ENCODE data around the gene ZNF511. TPM values are rescaled to one million over a fixed set of nuclear protein-coding genes. Genes with fewer than 3 reads are reported as not detected.

ZNF511 gene
- total and polyA plus RNA-seq, 5 experiments from 2014 or later, result 38.0 to 80.4 (median 75.9) TPM

GRCh38 chr10:133346413-133346812 is 37.7 kb downstream of the ZNF511 start:
- no peak for ATAC-seq
- Mint-ChIP-seq H3K9me3 (peaks cover 0 to 2% (median 0%) of the 10 kb centered on the region in 9 donors), H3K27me3 (peaks cover 23 to 55% (median 27%) of the 10 kb centered on the region in 5 donors), H3K36me3 (no peaks in the 10 kb centered on the region), H3K4me1 (peaks cover 0 to 24% (median 3%) of the 10 kb centered on the region in 4 donors), H3K27ac (peak overlapping the region in 2 of 10 donors; percentile 38 to 71), H3K4me3 (peak overlapping the region in 1 of 10 donors; percentile 34)
- no peak for DNase-seq
- POLR2A ChIA-PET, result interaction anchor here (0.7 kb wide), 1 partner anchor 43 kb away, joined by 3 read pairs; no protein-coding TSS in a partner anchor

GRCh38 chr10:133347710-133348517 is 39.2 kb downstream of the ZNF511 start:
- DNase-seq (no peak), ATAC-seq (no peak)
- POLR2A ChIA-PET, result interaction anchor here (0.6 kb wide), 1 partner anchor 532 kb away, joined by 4 read pairs; no protein-coding TSS in a partner anchor
- H3K4me1 Mint-ChIP-seq, result peaks cover 0 to 24% (median 3%) of the 10 kb centered on the region in 4 donors
- H3K36me3 Mint-ChIP-seq, result no peaks in the 10 kb centered on the region
- H3K27me3 Mint-ChIP-seq, result peaks cover 18 to 48% (median 21%) of the 10 kb centered on the region in 5 donors
- peaks cover 0 to 2% (median 0%) of the 10 kb centered on the region in 9 donors for H3K9me3 Mint-ChIP-seq
- no peak overlapping the region for H3K27ac Mint-ChIP-seq
- no peak overlapping the region for H3K4me3 Mint-ChIP-seq

GRCh38 chr10:133349160-133349568 is 40.5 kb downstream of the ZNF511 start:
- no peak for DNase-seq
- POLR2A ChIA-PET, result no interaction called here
- no peak for ATAC-seq
- Mint-ChIP-seq H3K4me1 (peaks cover 0 to 21% (median 3%) of the 10 kb centered on the region in 4 donors), H3K27ac (peak overlapping the region in 1 of 10 donors; percentile 2), H3K27me3 (peaks cover 13 to 35% (median 14%) of the 10 kb centered on the region in 5 donors), H3K4me3 (no peak overlapping the region), H3K9me3 (peaks cover 0 to 2% (median 0%) of the 10 kb centered on the region in 9 donors), H3K36me3 (no peaks in the 10 kb centered on the region)

- H3K4me1 Mint-ChIP-seq, result peaks cover 0 to 21% (median 3%) of the 10 kb centered on the region in 4 donors
- H3K9me3 Mint-ChIP-seq, result peaks cover 0 to 2% (median 0%) of the 10 kb centered on the region in 9 donors
- ATAC-seq (no peak), DNase-seq (no peak)
- H3K4me3 Mint-ChIP-seq, result no peak overlapping the region
- no peaks in the 10 kb centered on the region for H3K36me3 Mint-ChIP-seq
- H3K27me3 Mint-ChIP-seq, result peaks cover 11 to 31% (median 13%) of the 10 kb centered on the region in 5 donors
- POLR2A ChIA-PET, result no interaction called here
- H3K27ac Mint-ChIP-seq, result no peak overlapping the region
Measured at GRCh38 chr10:133349577-133350011, 40.9 kb downstream of the ZNF511 start.

GRCh38 chr10:133350283-133350949 is 41.7 kb downstream of the ZNF511 start:
- Mint-ChIP-seq H3K36me3 (no peaks in the 10 kb centered on the region), H3K4me1 (peaks cover 0 to 21% (median 3%) of the 10 kb centered on the region in 4 donors), H3K27me3 (peaks cover 6 to 23% (median 10%) of the 10 kb centered on the region in 5 donors), H3K27ac (no peak overlapping the region), H3K9me3 (peaks cover 0 to 1% (median 0%) of the 10 kb centered on the region in 9 donors), H3K4me3 (no peak overlapping the region)
- POLR2A ChIA-PET, result no interaction called here
- DNase-seq, result no peak
- ATAC-seq, result no peak

- Mint-ChIP-seq H3K27me3 (peaks cover 3 to 17% (median 5%) of the 10 kb centered on the region in 5 donors), H3K4me1 (peaks cover 2 to 17% (median 3%) of the 10 kb centered on the region in 4 donors), H3K4me3 (no peak overlapping the region), H3K27ac (no peak overlapping the region), H3K36me3 (no peaks in the 10 kb centered on the region), H3K9me3 (no peaks in the 10 kb centered on the region)
- no peak for DNase-seq
- ATAC-seq, result no peak
- POLR2A ChIA-PET, result no interaction called here
Measured at GRCh38 chr10:133350950-133351329, 42.2 kb downstream of the ZNF511 start.

GRCh38 chr10:133351408-133352318 is 42.9 kb downstream of the ZNF511 start:
- H3K27ac Mint-ChIP-seq, result no peak overlapping the region
- H3K4me3 Mint-ChIP-seq, result no peak overlapping the region
- peaks cover 5 to 16% (median 7%) of the 10 kb centered on the region in 4 donors for H3K4me1 Mint-ChIP-seq
- no peaks in the 10 kb centered on the region for H3K9me3 Mint-ChIP-seq
- DNase-seq (no peak), ATAC-seq (no peak)
- POLR2A ChIA-PET, result interaction anchor here (1.0 kb wide), 1 partner anchor 8 kb away, joined by 12 read pairs; no protein-coding TSS in a partner anchor
- H3K36me3 Mint-ChIP-seq, result no peaks in the 10 kb centered on the region
- peaks cover 3 to 10% (median 5%) of the 10 kb centered on the region in 5 donors for H3K27me3 Mint-ChIP-seq

- no peak for DNase-seq
- H3K27me3 Mint-ChIP-seq, result peaks cover 3 to 9% (median 5%) of the 10 kb centered on the region in 5 donors
- peak overlapping the region in 1 of 10 donors; percentile 60 for H3K27ac Mint-ChIP-seq
- no peaks in the 10 kb centered on the region for H3K36me3 Mint-ChIP-seq
- H3K4me1 Mint-ChIP-seq, result peaks cover 5 to 15% (median 7%) of the 10 kb centered on the region in 4 donors
- POLR2A ChIA-PET, result interaction anchor here (1.0 kb wide), 1 partner anchor 9 kb away, joined by 12 read pairs; no protein-coding TSS in a partner anchor
- H3K4me3 Mint-ChIP-seq, result no peak overlapping the region
- ATAC-seq, result no peak
- no peaks in the 10 kb centered on the region for H3K9me3 Mint-ChIP-seq
Measured at GRCh38 chr10:133353202-133353959, 44.7 kb downstream of the ZNF511 start.

- Mint-ChIP-seq H3K4me3 (no peak overlapping the region), H3K27ac (no peak overlapping the region)
Measured at GRCh38 chr10:133353988-133354605, 45.4 kb downstream of the ZNF511 start.

GRCh38 chr10:133354672-133355240 is 46.0 kb downstream of the ZNF511 start:
- POLR2A ChIA-PET, result interaction anchor here (1.0 kb wide), 1 partner anchor 24 kb away, joined by 3 read pairs; the partner anchor contains the start of gene PAOX
- no peak for DNase-seq
- Mint-ChIP-seq H3K4me3 (no peak overlapping the region), H3K27me3 (no peaks in the 10 kb centered on the region), H3K9me3 (no peaks in the 10 kb centered on the region), H3K27ac (no peak overlapping the region), H3K4me1 (peaks cover 3 to 10% (median 5%) of the 10 kb centered on the region in 4 donors), H3K36me3 (no peaks in the 10 kb centered on the region)
- no peak for ATAC-seq

More at GRCh38 chr10:133353988-133354605, 45.4 kb downstream of the ZNF511 start:
- Mint-ChIP-seq H3K4me1 (peaks cover 5 to 13% (median 6%) of the 10 kb centered on the region in 4 donors), H3K27me3 (peaks cover 2 to 6% (median 3%) of the 10 kb centered on the region in 5 donors), H3K9me3 (no peaks in the 10 kb centered on the region), H3K36me3 (no peaks in the 10 kb centered on the region)
- ATAC-seq (no peak), DNase-seq (no peak)
- POLR2A ChIA-PET, result no interaction called here

GRCh38 chr10:133355266-133355665 is 46.6 kb downstream of the ZNF511 start:
- Mint-ChIP-seq H3K36me3 (no peaks in the 10 kb centered on the region), H3K27me3 (no peaks in the 10 kb centered on the region), H3K4me3 (peak overlapping the region in 1 of 10 donors; percentile 22), H3K27ac (no peak overlapping the region), H3K9me3 (no peaks in the 10 kb centered on the region), H3K4me1 (peaks cover 3 to 7% (median 4%) of the 10 kb centered on the region in 4 donors)
- no peak for ATAC-seq
- no peak for DNase-seq
- POLR2A ChIA-PET, result interaction anchor here (1.0 kb wide), 1 partner anchor 23 kb away, joined by 3 read pairs; the partner anchor contains the start of gene PAOX

Data from naive thymus-derived CD8-positive, alpha-beta T cell (primary cell).